ENCODE data around the gene ADCYAP1. TPM values are rescaled to one million over a fixed set of nuclear protein-coding genes. Genes with fewer than 3 reads are reported as not detected.

The ADCYAP1 gene
- total and polyA plus RNA-seq, 8 donors, result 0.25 to 8.1 (median 1.4) TPM; not detected in 3

DNA sequence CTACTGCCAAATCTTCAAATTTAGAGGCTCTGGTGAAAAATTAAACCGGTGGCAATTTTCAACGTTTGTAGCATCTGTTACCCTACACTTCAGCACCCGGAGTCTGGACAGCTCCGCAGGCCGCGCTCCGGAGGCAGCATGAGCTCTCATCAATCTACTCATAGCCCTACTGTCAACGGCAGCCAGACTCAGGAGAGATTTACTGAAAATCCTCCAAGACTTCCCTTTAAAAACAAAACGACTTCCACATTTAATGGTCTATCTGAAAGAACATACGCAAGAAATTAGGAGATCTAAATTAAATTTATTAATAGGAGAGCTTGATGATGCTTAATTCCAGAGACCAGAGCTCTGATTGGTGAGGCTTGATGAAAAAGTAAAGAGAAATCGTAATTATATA lies 970 bp upstream of the ADCYAP1 start:
- Histone ChIP-seq H3K4me1 (peaks cover 29 to 45% (median 41%) of the 10 kb centered on the region in 4 donors), H3K9me3 (peaks cover 0 to 6% (median 0%) of the 10 kb centered on the region in 4 donors), H3K36me3 (no peaks in the 10 kb centered on the region), H3K27me3 (peaks cover 46 to 98% (median 66%) of the 10 kb centered on the region in 3 donors), H3K27ac (no peak overlapping the region), H3K4me3 (no peak overlapping the region)
- intact Hi-C loops (cut with DNase I; ENCODE audit: low total_unique reads), result no loop called here
- 6 to 13% (median 11%) methylated on average over 11 of the region's 11 CpGs for WGBS, 5 donors
- TF ChIP-seq CTCF (IDR thresholded peaks at IDR 0.05) (no peak), EP300 (IDR thresholded peaks at IDR 0.05) (no peak), POLR2AphosphoS5 (IDR thresholded peaks at IDR 0.05) (no peak), POLR2A (IDR thresholded peaks at IDR 0.05) (no peak)
- peak; percentile 35 to 83 for DNase-seq

- no peak for DNase-seq
- Histone ChIP-seq H3K36me3 (no peaks in the 10 kb centered on the region), H3K4me1 (peaks cover 36 to 53% (median 47%) of the 10 kb centered on the region in 4 donors), H3K9me3 (peaks cover 0 to 6% (median 2%) of the 10 kb centered on the region in 4 donors), H3K4me3 (peak overlapping the region in 1 of 4 donors; percentile 6), H3K27me3 (peaks cover 56 to 100% (median 81%) of the 10 kb centered on the region in 3 donors), H3K27ac (no peak overlapping the region)
- 5 to 7% (median 6%) methylated on average over 27 to 33 of the region's 33 CpGs for WGBS, 5 donors
- intact Hi-C loops (cut with DNase I; ENCODE audit: low total_unique reads), result no loop called here
- no peak for TF ChIP-seq CTCF (IDR thresholded peaks at IDR 0.05)
Measured at GRCh38 chr18:905307-905947, 756 bp downstream of the ADCYAP1 start.

- WGBS, 5 donors, result 2 to 10% (median 5%) methylated on average over 22 to 26 of the region's 26 CpGs
- intact Hi-C loops (cut with DNase I; ENCODE audit: low total_unique reads), result no loop called here
- H3K9me3 ChIP-seq, result peaks cover 0 to 6% (median 2%) of the 10 kb centered on the region in 4 donors
- no peak for DNase-seq
- H3K4me1 ChIP-seq, result peaks cover 36 to 53% (median 47%) of the 10 kb centered on the region in 4 donors
- peaks cover 56 to 100% (median 86%) of the 10 kb centered on the region in 3 donors for H3K27me3 ChIP-seq
- no peak overlapping the region for H3K27ac ChIP-seq
- no peak for TF ChIP-seq EP300 (IDR thresholded peaks at IDR 0.05)
- no peak for TF ChIP-seq CTCF (IDR thresholded peaks at IDR 0.05)
- no peak for TF ChIP-seq POLR2AphosphoS5 (IDR thresholded peaks at IDR 0.05)
- no peak for TF ChIP-seq POLR2A (IDR thresholded peaks at IDR 0.05)
- no peaks in the 10 kb centered on the region for H3K36me3 ChIP-seq
- H3K4me3 ChIP-seq, result no peak overlapping the region
Measured at GRCh38 chr18:905948-906415, 1.3 kb downstream of the ADCYAP1 start.

GRCh38 chr18:906416-907114 lies 1.9 kb downstream of the ADCYAP1 start:
- Histone ChIP-seq H3K4me1 (peaks cover 36 to 53% (median 47%) of the 10 kb centered on the region in 4 donors), H3K36me3 (no peaks in the 10 kb centered on the region), H3K27me3 (peaks cover 54 to 99% (median 88%) of the 10 kb centered on the region in 3 donors), H3K9me3 (peaks cover 0 to 6% (median 2%) of the 10 kb centered on the region in 4 donors), H3K27ac (no peak overlapping the region), H3K4me3 (peak overlapping the region; percentile 39 to 56 (median 46))
- peak in 1 of 2 donors; percentile 36 for DNase-seq
- intact Hi-C loops (cut with DNase I; ENCODE audit: low total_unique reads), result no loop called here
- no peak for TF ChIP-seq POLR2AphosphoS5 (IDR thresholded peaks at IDR 0.05)
- TF ChIP-seq CTCF (IDR thresholded peaks at IDR 0.05), result no peak
- no peak for TF ChIP-seq POLR2A (IDR thresholded peaks at IDR 0.05)
- no peak for TF ChIP-seq EP300 (IDR thresholded peaks at IDR 0.05)
- WGBS, 5 donors, result 4 to 6% (median 4%) methylated on average over 20 to 47 of the region's 47 CpGs
